ENCODE results near the gene DIRAS2.
A peak's percentile ranks its signal among the peaks of the same experiment; 100 is the strongest.
"Not testable (repeated sequence)": the region's sequence is repeated elsewhere in the genome, so short reads cannot be mapped to it uniquely, and the experiment has no call there.

Gene DIRAS2

GRCh38 chr9:90642570-90643539 lies at the start of gene DIRAS2:
TSS of gene DIRAS2 (minus strand) at chr9:90642824. CDS start at chr9:90613827, 28,997 bp downstream.
- DNase-seq = peak; percentile 52

- DNase-seq = no peak
Measured at GRCh38 chr9:90684736-90685135, 42.1 kb upstream of the DIRAS2 start.

GRCh38 chr9:90684106-90684505 lies 41.5 kb upstream of the DIRAS2 start:
- no peak for DNase-seq

GRCh38 chr9:90680534-90680933 lies 37.9 kb upstream of the DIRAS2 start:
- DNase-seq = no peak

- no peak for DNase-seq
Measured at GRCh38 chr9:90665072-90665471, 22.4 kb upstream of the DIRAS2 start.

- DNase-seq = no peak
Measured at GRCh38 chr9:90659650-90660364, 17.2 kb upstream of the DIRAS2 start.

GRCh38 chr9:90658783-90659182 lies 16.2 kb upstream of the DIRAS2 start:
- DNase-seq = no peak

GRCh38 chr9:90658181-90658580 lies 15.6 kb upstream of the DIRAS2 start:
- no peak for DNase-seq

GRCh38 chr9:90656876-90657275 lies 14.3 kb upstream of the DIRAS2 start:
- not testable (repeated sequence) for DNase-seq

GRCh38 chr9:90651246-90651645 lies 8.6 kb upstream of the DIRAS2 start:
- no peak for DNase-seq

- DNase-seq = no peak
Measured at GRCh38 chr9:90647843-90648242, 5.2 kb upstream of the DIRAS2 start.

- no peak for DNase-seq
Measured at GRCh38 chr9:90645721-90646120, 3.1 kb upstream of the DIRAS2 start.

GRCh38 chr9:90641884-90642487 lies 638 bp downstream of the DIRAS2 start:
- DNase-seq = no peak

- DNase-seq = no peak
Measured at GRCh38 chr9:90641086-90641485, 1.5 kb downstream of the DIRAS2 start.

- DNase-seq = no peak
Measured at GRCh38 chr9:90640361-90640760, 2.3 kb downstream of the DIRAS2 start.

- DNase-seq = no peak
Measured at GRCh38 chr9:90637626-90638025, 5.0 kb downstream of the DIRAS2 start.

GRCh38 chr9:90632647-90633207 lies 9.9 kb downstream of the DIRAS2 start:
- DNase-seq = no peak

GRCh38 chr9:90631964-90632363 lies 10.7 kb downstream of the DIRAS2 start:
- DNase-seq = no peak

- DNase-seq = no peak
Measured at GRCh38 chr9:90629991-90630390, 12.6 kb downstream of the DIRAS2 start.

- no peak for DNase-seq
Measured at GRCh38 chr9:90629354-90629753, 13.3 kb downstream of the DIRAS2 start.

GRCh38 chr9:90616806-90617205 lies 25.8 kb downstream of the DIRAS2 start:
- no peak for DNase-seq

GRCh38 chr9:90613502-90613901 lies 29.1 kb downstream of the DIRAS2 start:
- DNase-seq = no peak

- no peak for DNase-seq
Measured at GRCh38 chr9:90612957-90613356, 29.7 kb downstream of the DIRAS2 start.
